ES-I3 (cell line): ENCODE results near the gene CMBL.
A peak's percentile ranks its signal among the peaks of the same experiment; 100 is the strongest.

Experiments
- H3K36me3 ChIP-seq: 2 replicates; pipeline ENCODE4 v1.6.1; 2013; ENCODE audit warnings: mild to moderate bottlenecking, low read length, control low read depth, moderate library complexity; ENCODE audit not compliant: insufficient read depth
- H3K4me1 ChIP-seq: 2 replicates; pipeline ENCODE4 v1.6.1; 2013; ENCODE audit warnings: mild to moderate bottlenecking, control low read depth, low read length; ENCODE audit not compliant: insufficient read depth
- H3K9ac ChIP-seq: 2 replicates; pipeline ENCODE4 v1.6.1; 2013; ENCODE audit warnings: low read depth, mild to moderate bottlenecking, low read length, moderate library complexity
- H3K9me3 ChIP-seq: 2 replicates; pipeline ENCODE4 v1.6.1; 2013; ENCODE audit warnings: mild to moderate bottlenecking, low read length, moderate library complexity; ENCODE audit not compliant: control insufficient read depth, insufficient read depth

Gene CMBL

DNA sequence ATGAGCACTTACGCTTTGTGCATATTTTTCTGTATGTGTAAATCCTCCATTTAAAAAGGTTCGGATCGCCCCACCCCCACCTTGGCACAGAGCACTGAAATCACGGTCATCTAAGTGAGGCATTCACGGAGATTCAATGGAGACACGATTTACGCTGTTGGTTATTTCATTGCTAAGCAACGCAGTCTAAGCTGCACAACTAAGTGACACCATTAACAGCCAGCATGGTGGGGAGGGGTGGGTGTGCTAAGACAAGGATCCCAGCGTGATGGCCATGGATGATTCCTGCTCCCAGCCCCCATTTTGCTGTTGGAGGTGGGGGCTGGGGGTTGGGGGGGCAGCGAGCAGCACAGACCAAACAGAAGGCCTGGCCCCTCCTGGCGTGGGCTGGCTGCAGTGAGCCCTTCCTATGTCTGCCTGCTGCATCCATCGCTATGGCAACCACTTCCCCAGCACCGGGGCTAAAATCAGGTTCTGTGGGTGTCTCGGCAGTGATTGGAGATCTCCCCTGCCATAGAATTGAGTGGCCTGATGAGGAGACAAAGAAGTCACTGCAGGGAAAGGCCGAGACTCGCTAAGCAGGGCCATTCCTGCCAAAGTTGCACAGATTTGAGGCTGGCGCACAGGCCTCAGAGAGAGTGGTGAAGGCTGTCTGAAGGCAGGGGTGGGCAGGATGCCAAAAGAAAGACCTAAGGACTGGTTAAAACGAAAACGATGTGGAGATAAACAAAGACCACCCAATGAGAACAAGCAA is 31.5 kb upstream of the CMBL start:
- Histone ChIP-seq H3K9me3 (no peaks in the 10 kb centered on the region), H3K9ac (no peak overlapping the region)

DNA sequence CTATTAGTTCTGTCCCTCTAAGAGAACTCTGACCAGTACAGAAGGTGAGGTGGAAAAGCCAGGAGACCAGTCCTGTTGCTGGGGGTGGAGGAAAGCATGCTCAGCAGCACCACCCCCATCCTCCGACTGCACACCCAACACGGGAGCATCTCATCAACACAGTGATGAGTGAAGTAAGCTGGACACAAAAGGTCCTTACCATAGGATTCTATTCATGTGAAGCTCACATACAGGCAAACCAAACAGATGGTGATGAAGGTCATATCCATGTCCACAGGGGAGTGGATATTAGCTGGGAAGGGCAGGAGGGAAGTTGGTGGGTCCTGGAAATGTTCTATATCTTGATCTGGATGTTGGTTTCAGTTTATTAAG is 31.0 kb upstream of the CMBL start:
- no peaks in the 10 kb centered on the region for H3K9me3 ChIP-seq
- H3K9ac ChIP-seq: no peak overlapping the region
- H3K36me3 ChIP-seq: no peaks in the 10 kb centered on the region
- peaks cover 4% of the 10 kb centered on the region for H3K4me1 ChIP-seq

More for the DNA sequence above, 31.5 kb upstream of the CMBL start:
- no peaks in the 10 kb centered on the region for H3K36me3 ChIP-seq
- peaks cover 4% of the 10 kb centered on the region for H3K4me1 ChIP-seq

GRCh38 chr5:10337986-10338385 is 30.3 kb upstream of the CMBL start:
- Histone ChIP-seq H3K9me3 (no peaks in the 10 kb centered on the region; the same call in 1 of the 2 replicates), H3K4me1 (peaks cover 4% of the 10 kb centered on the region), H3K9ac (no peak overlapping the region), H3K36me3 (no peaks in the 10 kb centered on the region)

- no peaks in the 10 kb centered on the region; the same call in 1 of the 2 replicates for H3K9me3 ChIP-seq
- no peak overlapping the region for H3K9ac ChIP-seq
- peaks cover 4% of the 10 kb centered on the region for H3K4me1 ChIP-seq
- no peaks in the 10 kb centered on the region for H3K36me3 ChIP-seq
Observed at GRCh38 chr5:10337107-10337506, 29.4 kb upstream of the CMBL start.

DNA sequence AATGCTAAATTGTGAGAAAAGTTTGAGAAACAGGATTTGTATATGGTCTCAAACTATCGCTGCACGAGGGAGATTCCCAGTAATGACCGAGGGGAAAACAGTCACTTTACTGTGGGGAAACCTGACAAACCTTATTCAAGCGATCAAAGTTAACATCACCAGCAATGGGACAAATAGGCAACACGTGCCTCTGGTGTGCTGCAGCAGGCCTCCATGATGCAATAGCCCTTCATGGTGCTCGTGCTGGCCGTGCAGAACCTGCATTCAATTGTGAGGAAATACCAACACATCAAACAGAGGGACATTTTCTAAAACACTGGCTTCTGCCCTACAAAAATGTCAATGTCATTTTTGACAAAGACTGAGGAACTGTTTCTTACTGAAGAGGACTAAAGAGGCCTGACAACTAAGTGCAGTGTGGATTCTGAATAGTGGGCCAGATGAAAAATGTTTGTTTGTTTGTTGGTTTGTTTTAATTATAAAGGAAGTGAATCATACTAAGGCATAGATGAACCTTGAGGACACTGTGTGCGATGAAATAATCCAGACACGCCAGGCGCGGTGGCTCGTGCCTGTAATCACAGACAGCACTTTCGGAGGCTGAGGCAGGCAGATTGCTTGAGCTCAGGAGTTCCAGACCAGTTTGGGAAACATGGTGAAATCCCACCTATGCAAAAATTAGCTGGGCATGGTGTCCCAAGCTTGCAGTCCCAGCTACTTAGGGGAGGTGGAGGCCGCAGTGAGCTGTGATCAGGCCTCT is 28.2 kb upstream of the CMBL start:
- H3K9ac ChIP-seq: no peak overlapping the region
- no peaks in the 10 kb centered on the region; the same call in 1 of the 2 replicates for H3K9me3 ChIP-seq
- no peaks in the 10 kb centered on the region for H3K36me3 ChIP-seq
- peaks cover 4% of the 10 kb centered on the region for H3K4me1 ChIP-seq

- Histone ChIP-seq H3K36me3 (no peaks in the 10 kb centered on the region), H3K9ac (no peak overlapping the region), H3K9me3 (no peaks in the 10 kb centered on the region; the same call in 1 of the 2 replicates), H3K4me1 (peaks cover 4% of the 10 kb centered on the region)
Observed at GRCh38 chr5:10334831-10335230, 27.1 kb upstream of the CMBL start.

DNA sequence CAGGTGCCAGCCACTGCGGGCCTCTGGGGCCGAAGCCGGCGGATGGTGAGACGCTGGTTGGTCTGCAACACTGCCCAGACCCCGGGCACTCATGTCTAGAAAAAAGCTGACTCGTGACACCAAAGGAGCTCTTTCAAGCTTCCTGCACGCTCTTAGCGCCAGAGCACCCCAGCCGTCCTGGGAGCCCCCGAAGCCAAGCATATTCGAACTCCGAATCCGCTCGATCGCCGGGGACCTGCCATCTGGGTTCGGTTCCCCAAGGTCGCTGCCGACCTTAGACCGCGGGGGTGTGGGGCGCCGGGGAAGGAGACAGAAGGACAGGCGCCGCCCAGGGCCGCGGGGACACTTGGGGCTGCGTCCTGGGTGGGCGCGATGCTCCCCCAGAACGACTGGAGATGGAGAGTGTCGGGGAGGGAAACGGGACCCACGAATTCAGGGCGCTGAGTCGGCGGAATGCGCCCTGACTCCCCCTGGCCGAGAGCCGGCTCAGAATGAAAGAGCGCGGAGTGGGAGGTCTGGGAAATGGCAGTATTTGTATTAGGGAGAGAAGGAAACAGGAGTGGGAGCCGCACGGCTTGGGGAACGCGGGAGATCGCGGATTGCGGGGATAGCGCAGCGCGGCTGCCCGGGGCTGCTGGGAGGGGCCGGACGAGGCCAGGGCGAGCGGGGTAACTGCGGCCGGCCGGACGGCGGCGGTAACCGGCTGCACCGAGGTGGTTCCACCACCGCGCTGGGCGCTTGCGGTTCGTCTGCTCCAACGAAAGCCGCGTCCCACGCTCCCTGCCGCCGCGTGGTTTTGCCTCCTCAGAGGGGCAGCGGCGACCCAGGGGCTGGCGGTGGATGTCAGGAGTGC is 25.7 kb upstream of the CMBL start:
- peak overlapping the region; percentile 82 for H3K9ac ChIP-seq
- no peaks in the 10 kb centered on the region; the same call in 1 of the 2 replicates for H3K9me3 ChIP-seq
- H3K4me1 ChIP-seq: no peaks in the 10 kb centered on the region
- H3K36me3 ChIP-seq: no peaks in the 10 kb centered on the region

- Histone ChIP-seq H3K36me3 (no peaks in the 10 kb centered on the region), H3K9me3 (no peaks in the 10 kb centered on the region; the same call in 1 of the 2 replicates), H3K9ac (no peak overlapping the region), H3K4me1 (no peaks in the 10 kb centered on the region)
Observed at GRCh38 chr5:10332301-10332700, 24.6 kb upstream of the CMBL start.

GRCh38 chr5:10331341-10331796 is 23.7 kb upstream of the CMBL start:
- Histone ChIP-seq H3K4me1 (no peaks in the 10 kb centered on the region), H3K9me3 (no peaks in the 10 kb centered on the region; the same call in 1 of the 2 replicates), H3K36me3 (no peaks in the 10 kb centered on the region), H3K9ac (no peak overlapping the region)

GRCh38 chr5:10330511-10331230 is 23.0 kb upstream of the CMBL start:
- H3K9me3 ChIP-seq: no peaks in the 10 kb centered on the region; the same call in 1 of the 2 replicates
- no peaks in the 10 kb centered on the region for H3K36me3 ChIP-seq
- no peaks in the 10 kb centered on the region for H3K4me1 ChIP-seq
- no peak overlapping the region for H3K9ac ChIP-seq

GRCh38 chr5:10329820-10330481 is 22.2 kb upstream of the CMBL start:
- no peaks in the 10 kb centered on the region for H3K4me1 ChIP-seq
- no peaks in the 10 kb centered on the region; the same call in 1 of the 2 replicates for H3K9me3 ChIP-seq
- H3K9ac ChIP-seq: no peak overlapping the region
- H3K36me3 ChIP-seq: no peaks in the 10 kb centered on the region

- H3K9ac ChIP-seq: no peak overlapping the region
- H3K4me1 ChIP-seq: no peaks in the 10 kb centered on the region
Observed at GRCh38 chr5:10329446-10329819, 21.7 kb upstream of the CMBL start.

DNA sequence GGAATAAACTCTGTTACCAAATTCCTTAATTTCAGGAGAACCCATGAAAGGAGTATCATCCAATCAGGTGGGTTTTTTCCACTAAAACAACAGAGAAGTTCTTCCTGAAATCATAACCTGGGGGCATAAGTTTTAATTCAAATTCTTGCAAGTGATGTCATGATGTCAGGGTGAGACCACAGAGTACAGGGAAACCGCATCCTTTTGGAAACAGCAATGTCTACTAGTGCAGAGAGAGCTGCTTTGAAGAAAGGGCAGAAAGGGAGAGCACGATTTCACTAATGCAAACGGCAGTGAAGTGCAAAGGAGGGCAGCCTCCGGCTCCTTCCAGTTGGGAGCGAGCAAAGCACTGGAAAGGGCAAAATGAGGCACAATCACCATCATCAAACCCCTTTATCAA is 20.6 kb upstream of the CMBL start:
- H3K36me3 ChIP-seq: no peaks in the 10 kb centered on the region
- no peaks in the 10 kb centered on the region for H3K4me1 ChIP-seq
- no peaks in the 10 kb centered on the region; the same call in 1 of the 2 replicates for H3K9me3 ChIP-seq
- H3K9ac ChIP-seq: no peak overlapping the region

More at GRCh38 chr5:10329446-10329819, 21.7 kb upstream of the CMBL start:
- Histone ChIP-seq H3K9me3 (no peaks in the 10 kb centered on the region; the same call in 1 of the 2 replicates), H3K36me3 (no peaks in the 10 kb centered on the region)
